ENCODE measurements around the gene MTTP. TPM values are rescaled to one million over a fixed set of nuclear protein-coding genes. Genes with fewer than 3 reads are reported as not detected.
A peak's percentile ranks its signal among the peaks of the same experiment; 100 is the strongest.

The MTTP gene
- total RNA-seq, 4 donors from 2014 or later = 0.14 TPM; not detected in 3

- H3K4me1 ChIP-seq = no peaks in the 10 kb centered on the region
- no peaks in the 10 kb centered on the region for H3K36me3 ChIP-seq
- intact Hi-C loops (cut with DNase I; ENCODE audit: low total_unique reads) = no loop called here
- H3K4me3 ChIP-seq = no peak overlapping the region
- H3K9me3 ChIP-seq = no peaks in the 10 kb centered on the region
- H3K27me3 ChIP-seq = no peaks in the 10 kb centered on the region
- DNase-seq = no peak
- H3K27ac ChIP-seq = no peak overlapping the region
- TF ChIP-seq POLR2A (IDR thresholded peaks at IDR 0.05) = no peak
- TF ChIP-seq, protein P1, sequence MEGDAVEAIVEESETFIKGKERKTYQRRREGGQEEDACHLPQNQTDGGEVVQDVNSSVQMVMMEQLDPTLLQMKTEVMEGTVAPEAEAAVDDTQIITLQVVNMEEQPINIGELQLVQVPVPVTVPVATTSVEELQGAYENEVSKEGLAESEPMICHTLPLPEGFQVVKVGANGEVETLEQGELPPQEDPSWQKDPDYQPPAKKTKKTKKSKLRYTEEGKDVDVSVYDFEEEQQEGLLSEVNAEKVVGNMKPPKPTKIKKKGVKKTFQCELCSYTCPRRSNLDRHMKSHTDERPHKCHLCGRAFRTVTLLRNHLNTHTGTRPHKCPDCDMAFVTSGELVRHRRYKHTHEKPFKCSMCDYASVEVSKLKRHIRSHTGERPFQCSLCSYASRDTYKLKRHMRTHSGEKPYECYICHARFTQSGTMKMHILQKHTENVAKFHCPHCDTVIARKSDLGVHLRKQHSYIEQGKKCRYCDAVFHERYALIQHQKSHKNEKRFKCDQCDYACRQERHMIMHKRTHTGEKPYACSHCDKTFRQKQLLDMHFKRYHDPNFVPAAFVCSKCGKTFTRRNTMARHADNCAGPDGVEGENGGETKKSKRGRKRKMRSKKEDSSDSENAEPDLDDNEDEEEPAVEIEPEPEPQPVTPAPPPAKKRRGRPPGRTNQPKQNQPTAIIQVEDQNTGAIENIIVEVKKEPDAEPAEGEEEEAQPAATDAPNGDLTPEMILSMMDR (IDR thresholded peaks at IDR 0.05) = no peak
Observed at GRCh38 chr4:99536848-99537247, 37.8 kb upstream of the MTTP start.

GRCh38 chr4:99537674-99538073, 37.0 kb upstream of the MTTP start:
- H3K9me3 ChIP-seq = no peaks in the 10 kb centered on the region
- DNase-seq = no peak
- H3K4me3 ChIP-seq = no peak overlapping the region
- no peak overlapping the region for H3K27ac ChIP-seq
- no peaks in the 10 kb centered on the region for H3K36me3 ChIP-seq
- TF ChIP-seq POLR2A (IDR thresholded peaks at IDR 0.05) = no peak
- TF ChIP-seq, protein P1 (IDR thresholded peaks at IDR 0.05) = no peak
- H3K27me3 ChIP-seq = no peaks in the 10 kb centered on the region
- intact Hi-C loops (cut with DNase I; ENCODE audit: low total_unique reads) = no loop called here
- no peaks in the 10 kb centered on the region for H3K4me1 ChIP-seq

- DNase-seq = no peak
- Histone ChIP-seq H3K27me3 (no peaks in the 10 kb centered on the region), H3K4me1 (no peaks in the 10 kb centered on the region), H3K27ac (no peak overlapping the region), H3K36me3 (no peaks in the 10 kb centered on the region), H3K9me3 (no peaks in the 10 kb centered on the region), H3K4me3 (no peak overlapping the region)
- intact Hi-C loops (cut with DNase I; ENCODE audit: low total_unique reads) = no loop called here
- TF ChIP-seq POLR2A (IDR thresholded peaks at IDR 0.05) = no peak
- TF ChIP-seq, protein P1 (IDR thresholded peaks at IDR 0.05) = no peak
Observed at GRCh38 chr4:99540277-99540939, 34.2 kb upstream of the MTTP start.

DNA sequence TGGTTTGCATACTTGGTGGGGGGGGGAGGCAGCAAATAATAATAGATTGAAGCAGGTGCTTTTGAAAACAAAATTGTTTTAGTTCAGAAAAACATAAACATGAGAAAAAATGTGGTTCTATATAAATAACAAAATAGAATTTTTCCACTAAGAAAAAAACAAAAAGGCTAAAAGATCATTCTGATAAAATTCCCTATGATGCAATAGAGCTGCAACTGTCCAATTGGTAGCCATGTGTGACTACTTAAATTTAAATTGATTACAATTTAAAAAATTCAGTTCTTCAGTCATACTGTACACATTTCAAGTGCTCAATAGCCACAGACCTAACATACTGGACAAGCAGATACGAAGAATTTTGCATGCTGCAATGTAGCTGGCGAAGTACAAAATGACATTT, 21.8 kb upstream of the MTTP start:
- intact Hi-C loops (cut with DNase I; ENCODE audit: low total_unique reads) = no loop called here
- DNase-seq = no peak
- H3K9me3 ChIP-seq = no peaks in the 10 kb centered on the region
- H3K27ac ChIP-seq = no peak overlapping the region
- no peak overlapping the region for H3K4me3 ChIP-seq
- no peaks in the 10 kb centered on the region for H3K4me1 ChIP-seq
- TF ChIP-seq, protein P1 (IDR thresholded peaks at IDR 0.05) = no peak
- TF ChIP-seq POLR2A (IDR thresholded peaks at IDR 0.05) = no peak
- H3K36me3 ChIP-seq = no peaks in the 10 kb centered on the region
- no peaks in the 10 kb centered on the region for H3K27me3 ChIP-seq

GRCh38 chr4:99563310-99564186, 11.1 kb upstream of the MTTP start, which contains the start of gene TRMT10A:
TSS of gene TRMT10A (minus strand) at chr4:99564039. CDS start at chr4:99559338, 4,701 bp downstream.
- no peaks in the 10 kb centered on the region for H3K36me3 ChIP-seq
- peak within 1 kb of the TSS; percentile 76 to 77 for H3K4me3 ChIP-seq
- intact Hi-C loops (cut with DNase I; ENCODE audit: low total_unique reads) = no loop called here
- TF ChIP-seq, protein P1 (IDR thresholded peaks at IDR 0.05) = peak in 1 of 4 experiments; percentile 19
- TF ChIP-seq POLR2A (IDR thresholded peaks at IDR 0.05) = peak; percentile 47 to 61
- DNase-seq = peak; percentile 96 to 98
- H3K27me3 ChIP-seq = no peaks in the 10 kb centered on the region
- H3K4me1 ChIP-seq = no peaks in the 10 kb centered on the region
- peak within 1 kb of the TSS; percentile 94 to 98 for H3K27ac ChIP-seq
- no peaks in the 10 kb centered on the region for H3K9me3 ChIP-seq

Data from uterus (tissue), 4 donors.